ENCODE measurements around the gene MYO6.

MYO6 gene

GRCh38 chr6:75893776-75894152 is 144.7 kb downstream of the MYO6 start:
- no peak for TF ChIP-seq CTCF (IDR thresholded peaks at IDR 0.05)

- no peak for TF ChIP-seq CTCF (IDR thresholded peaks at IDR 0.05)
Observed at GRCh38 chr6:75896526-75896925, 147.5 kb downstream of the MYO6 start.

GRCh38 chr6:75906871-75907270 is 157.8 kb downstream of the MYO6 start:
- no peak for TF ChIP-seq CTCF (IDR thresholded peaks at IDR 0.05)

- no peak for TF ChIP-seq CTCF (IDR thresholded peaks at IDR 0.05)
Observed at GRCh38 chr6:75907444-75907843, 158.4 kb downstream of the MYO6 start.

GRCh38 chr6:75913040-75913439 is 164.0 kb downstream of the MYO6 start:
- no peak for TF ChIP-seq CTCF (IDR thresholded peaks at IDR 0.05)

GRCh38 chr6:75922226-75922625 is 173.2 kb downstream of the MYO6 start:
- no peak for TF ChIP-seq CTCF (IDR thresholded peaks at IDR 0.05)

- no peak for TF ChIP-seq CTCF (IDR thresholded peaks at IDR 0.05)
Observed at GRCh38 chr6:75926293-75927168, 177.5 kb downstream of the MYO6 start.
